Nephron (organoid): Measurements from ENCODE around the gene FLVCR2.

Source experiments
- H3K27ac Mint-ChIP-seq, 3 experiments: 2 replicates each; pipeline ENCODE4 v1.8.0; 2020; ENCODE audit warnings: mixed read lengths in 3 of 3, mild to moderate bottlenecking in 2 of 3, moderate library complexity in 1 of 3
- H3K27me3 Mint-ChIP-seq: 2 replicates; pipeline ENCODE4 v1.8.0; 2021; ENCODE audit warnings: low read depth, mild to moderate bottlenecking, moderate library complexity, mixed read lengths
- H3K36me3 Mint-ChIP-seq: 2 replicates; pipeline ENCODE4 v1.8.0; 2020; ENCODE audit warnings: low read depth, mixed read lengths
- H3K4me1 Mint-ChIP-seq: 2 replicates; pipeline ENCODE4 v1.8.0; 2020; ENCODE audit warnings: mixed read lengths
- H3K4me3 Mint-ChIP-seq, 3 experiments: 2 replicates each; pipeline ENCODE4 v1.8.0; 2020; ENCODE audit warnings: mild to moderate bottlenecking in 3 of 3, mixed read lengths in 3 of 3, moderate library complexity in 2 of 3
- H3K9me3 Mint-ChIP-seq: 2 replicates; pipeline ENCODE4 v1.8.0; 2020; ENCODE audit warnings: mixed read lengths
- TF ChIP-seq, protein P1 (sequence below), 3 experiments: fragments of 200-600 bp; sonication (generic); IDR thresholded peaks; one replicate each; pipeline ENCODE4 v1.5.0; 2021; ENCODE audit warnings: antibody characterized with exemption in 3 of 3; ENCODE audit not compliant: unreplicated experiment in 3 of 3

Gene FLVCR2

DNA sequence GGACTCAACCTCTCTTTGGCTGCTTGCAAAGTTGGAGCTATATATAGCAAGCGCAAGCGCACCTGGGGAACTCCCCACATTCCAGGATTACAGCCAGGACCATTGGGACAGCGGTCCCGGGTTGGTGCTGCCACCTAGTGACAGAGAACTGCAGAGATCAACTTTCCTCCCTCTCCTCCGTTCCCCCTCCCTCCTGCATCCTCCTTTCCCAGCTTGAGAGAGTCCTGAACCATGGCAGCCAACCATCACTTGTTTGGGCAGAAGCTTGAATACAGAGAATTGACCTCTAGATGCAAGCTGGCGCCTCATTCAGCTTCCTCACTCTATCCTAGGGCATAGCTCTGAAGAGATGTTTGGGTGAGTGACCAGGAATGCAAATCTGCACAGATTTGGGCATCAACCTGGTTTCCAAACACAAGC lies 17.4 kb upstream of the FLVCR2 start:
- peaks cover 35% of the 10 kb centered on the region for H3K27me3 Mint-ChIP-seq
- TF ChIP-seq, protein P1, sequence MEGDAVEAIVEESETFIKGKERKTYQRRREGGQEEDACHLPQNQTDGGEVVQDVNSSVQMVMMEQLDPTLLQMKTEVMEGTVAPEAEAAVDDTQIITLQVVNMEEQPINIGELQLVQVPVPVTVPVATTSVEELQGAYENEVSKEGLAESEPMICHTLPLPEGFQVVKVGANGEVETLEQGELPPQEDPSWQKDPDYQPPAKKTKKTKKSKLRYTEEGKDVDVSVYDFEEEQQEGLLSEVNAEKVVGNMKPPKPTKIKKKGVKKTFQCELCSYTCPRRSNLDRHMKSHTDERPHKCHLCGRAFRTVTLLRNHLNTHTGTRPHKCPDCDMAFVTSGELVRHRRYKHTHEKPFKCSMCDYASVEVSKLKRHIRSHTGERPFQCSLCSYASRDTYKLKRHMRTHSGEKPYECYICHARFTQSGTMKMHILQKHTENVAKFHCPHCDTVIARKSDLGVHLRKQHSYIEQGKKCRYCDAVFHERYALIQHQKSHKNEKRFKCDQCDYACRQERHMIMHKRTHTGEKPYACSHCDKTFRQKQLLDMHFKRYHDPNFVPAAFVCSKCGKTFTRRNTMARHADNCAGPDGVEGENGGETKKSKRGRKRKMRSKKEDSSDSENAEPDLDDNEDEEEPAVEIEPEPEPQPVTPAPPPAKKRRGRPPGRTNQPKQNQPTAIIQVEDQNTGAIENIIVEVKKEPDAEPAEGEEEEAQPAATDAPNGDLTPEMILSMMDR (IDR thresholded peaks at IDR 0.05; ENCODE audit: unreplicated experiment in 3 of 3) = peak; percentile 71 to 89 (median 83)
- H3K9me3 Mint-ChIP-seq = no peaks in the 10 kb centered on the region
- no peaks in the 10 kb centered on the region for H3K4me1 Mint-ChIP-seq
- no peak overlapping the region for H3K27ac Mint-ChIP-seq
- no peaks in the 10 kb centered on the region for H3K36me3 Mint-ChIP-seq
- no peak overlapping the region for H3K4me3 Mint-ChIP-seq

DNA sequence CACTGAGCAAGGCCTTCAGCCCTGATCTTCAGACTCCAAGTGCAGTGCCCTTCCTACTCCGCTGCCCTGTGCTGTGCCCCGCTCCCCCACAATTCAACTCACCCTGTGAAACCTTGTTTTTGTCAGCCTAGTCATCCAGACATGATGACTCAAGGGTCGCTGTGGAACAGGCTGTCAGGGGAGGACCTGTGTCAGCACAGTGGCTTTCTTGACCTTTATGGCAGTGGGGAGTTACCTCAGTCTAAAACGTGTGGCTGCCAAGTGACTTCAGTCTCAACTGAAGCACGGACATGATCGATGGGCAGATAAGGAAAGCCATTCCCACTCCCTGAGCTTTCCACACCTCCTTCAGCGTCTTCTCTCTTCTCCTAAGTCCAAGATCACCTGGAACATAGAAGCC lies 16.3 kb upstream of the FLVCR2 start:
- TF ChIP-seq, protein P1 (IDR thresholded peaks at IDR 0.05; ENCODE audit: unreplicated experiment in 3 of 3) = no peak
- no peaks in the 10 kb centered on the region for H3K36me3 Mint-ChIP-seq
- peaks cover 38% of the 10 kb centered on the region for H3K27me3 Mint-ChIP-seq
- no peak overlapping the region for H3K27ac Mint-ChIP-seq
- H3K9me3 Mint-ChIP-seq = no peaks in the 10 kb centered on the region
- H3K4me1 Mint-ChIP-seq = no peaks in the 10 kb centered on the region
- H3K4me3 Mint-ChIP-seq = no peak overlapping the region

DNA sequence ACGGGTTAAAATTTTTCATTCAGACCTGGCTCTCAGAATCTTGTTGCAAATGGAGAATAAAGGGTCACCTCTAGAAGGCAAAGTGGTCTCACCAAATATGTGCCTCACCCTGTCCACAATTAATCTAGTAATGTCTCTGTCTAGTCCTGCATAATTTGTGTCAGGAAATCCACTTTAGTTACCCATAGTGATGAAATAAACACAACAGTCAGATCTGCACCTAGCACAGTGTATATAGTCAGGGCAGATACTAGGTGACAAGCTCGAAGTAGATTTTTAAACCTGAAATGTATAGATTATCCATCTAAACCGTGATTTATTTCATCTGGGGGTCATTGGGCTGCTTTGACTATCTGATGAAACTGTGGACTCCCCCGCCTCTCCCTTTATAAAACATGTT lies 15.9 kb upstream of the FLVCR2 start:
- Mint-ChIP-seq H3K9me3 (no peaks in the 10 kb centered on the region), H3K4me3 (no peak overlapping the region), H3K4me1 (no peaks in the 10 kb centered on the region), H3K27ac (no peak overlapping the region), H3K36me3 (no peaks in the 10 kb centered on the region), H3K27me3 (peaks cover 38% of the 10 kb centered on the region)
- TF ChIP-seq, protein P1 (IDR thresholded peaks at IDR 0.05; ENCODE audit: unreplicated experiment in 3 of 3) = no peak

DNA sequence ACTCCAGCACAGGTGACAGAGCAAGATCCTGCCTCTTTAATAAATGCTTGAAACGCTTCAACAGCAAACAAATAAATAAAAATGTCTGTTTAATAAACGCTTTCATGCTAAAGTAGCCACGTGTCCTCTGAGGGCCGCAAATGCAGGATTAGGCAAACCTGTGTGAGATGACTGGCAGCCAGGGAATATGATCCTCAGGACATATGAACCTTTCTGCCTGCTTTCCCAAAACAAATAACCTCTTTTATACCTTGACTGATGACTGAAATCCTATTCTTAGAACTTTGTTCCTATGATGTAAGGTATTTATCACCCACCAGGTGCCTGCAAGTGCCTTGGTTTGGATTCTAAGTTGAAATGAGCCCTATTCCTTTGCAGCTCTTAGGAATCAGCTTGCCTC lies 14.5 kb upstream of the FLVCR2 start:
- H3K9me3 Mint-ChIP-seq = no peaks in the 10 kb centered on the region
- no peaks in the 10 kb centered on the region for H3K36me3 Mint-ChIP-seq
- H3K4me1 Mint-ChIP-seq = no peaks in the 10 kb centered on the region
- no peak overlapping the region for H3K4me3 Mint-ChIP-seq
- H3K27me3 Mint-ChIP-seq = peaks cover 53% of the 10 kb centered on the region
- no peak overlapping the region for H3K27ac Mint-ChIP-seq
- TF ChIP-seq, protein P1 (IDR thresholded peaks at IDR 0.05; ENCODE audit: unreplicated experiment in 3 of 3) = no peak

GRCh38 chr14:75565056-75565455 lies 13.4 kb upstream of the FLVCR2 start:
- Mint-ChIP-seq H3K27ac (no peak overlapping the region), H3K36me3 (no peaks in the 10 kb centered on the region), H3K4me3 (no peak overlapping the region), H3K9me3 (no peaks in the 10 kb centered on the region), H3K4me1 (no peaks in the 10 kb centered on the region), H3K27me3 (peaks cover 51% of the 10 kb centered on the region)
- TF ChIP-seq, protein P1 (IDR thresholded peaks at IDR 0.05; ENCODE audit: unreplicated experiment in 3 of 3) = no peak

DNA sequence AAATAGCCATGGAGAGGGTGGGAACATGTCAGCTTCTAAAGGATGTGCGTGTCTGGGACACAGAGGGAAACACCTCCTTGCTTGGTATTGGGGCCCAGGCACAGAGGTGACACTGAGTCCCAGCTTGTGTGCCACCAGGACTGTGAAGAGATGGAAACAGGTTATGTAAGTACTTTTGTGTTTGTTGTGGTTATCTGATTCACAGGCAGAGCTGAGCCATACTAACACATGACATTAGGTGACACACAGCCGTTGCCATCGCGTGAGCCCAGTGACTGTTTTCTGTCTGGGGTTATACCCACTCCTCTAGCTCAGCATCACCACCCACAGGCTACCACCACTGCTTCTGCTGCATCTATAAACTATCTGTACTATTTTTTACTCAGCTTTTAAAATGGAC lies 12.1 kb upstream of the FLVCR2 start:
- no peak overlapping the region for H3K27ac Mint-ChIP-seq
- H3K36me3 Mint-ChIP-seq = no peaks in the 10 kb centered on the region

More for the DNA sequence above, 12.1 kb upstream of the FLVCR2 start:
- Mint-ChIP-seq H3K27me3 (peaks cover 49% of the 10 kb centered on the region), H3K4me1 (no peaks in the 10 kb centered on the region), H3K4me3 (no peak overlapping the region), H3K9me3 (no peaks in the 10 kb centered on the region)
- TF ChIP-seq, protein P1 (IDR thresholded peaks at IDR 0.05; ENCODE audit: unreplicated experiment in 3 of 3) = no peak
